Measurements from ENCODE around the gene PLLP.

Gene PLLP

DNA sequence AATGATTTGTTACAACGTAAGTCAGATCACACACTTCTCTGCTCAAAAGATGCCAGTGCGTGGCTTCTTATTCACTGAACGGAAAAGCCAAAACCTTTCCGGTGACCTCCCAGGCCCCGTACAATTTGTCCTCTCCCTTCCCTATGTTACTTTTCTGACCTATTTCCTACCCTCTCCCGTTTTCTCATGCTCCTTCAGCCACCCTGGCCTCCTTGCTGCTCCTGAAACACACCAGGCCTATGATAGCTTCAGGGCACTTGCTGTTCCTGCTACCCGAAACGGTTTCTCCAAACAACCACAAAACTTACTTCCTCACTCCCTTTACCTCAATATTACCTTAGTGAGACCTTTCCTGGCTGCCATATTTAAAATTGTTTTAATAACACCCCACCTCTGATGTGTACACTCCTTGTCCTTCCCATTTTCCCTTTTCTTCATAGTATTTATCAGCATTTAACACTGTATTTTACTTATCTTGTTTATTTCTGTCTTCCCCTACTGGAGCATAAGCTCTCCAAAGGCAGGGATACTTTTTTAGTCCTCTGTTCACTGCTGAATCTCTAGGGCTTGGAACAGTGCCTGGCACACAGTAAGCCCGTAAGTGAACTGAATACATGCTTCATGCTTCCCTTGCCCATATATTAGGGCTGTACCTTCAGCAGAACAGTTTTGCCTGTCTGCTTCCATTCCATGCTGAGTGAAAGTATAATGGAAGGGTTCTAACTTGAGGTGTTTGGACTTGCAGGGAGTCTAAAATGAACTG is 50.3 kb downstream of the PLLP start:
- no peak for FAIRE-seq
- no peak for DNase-seq (ENCODE audit: extremely low spot score, insufficient read length, low read depth)

DNA sequence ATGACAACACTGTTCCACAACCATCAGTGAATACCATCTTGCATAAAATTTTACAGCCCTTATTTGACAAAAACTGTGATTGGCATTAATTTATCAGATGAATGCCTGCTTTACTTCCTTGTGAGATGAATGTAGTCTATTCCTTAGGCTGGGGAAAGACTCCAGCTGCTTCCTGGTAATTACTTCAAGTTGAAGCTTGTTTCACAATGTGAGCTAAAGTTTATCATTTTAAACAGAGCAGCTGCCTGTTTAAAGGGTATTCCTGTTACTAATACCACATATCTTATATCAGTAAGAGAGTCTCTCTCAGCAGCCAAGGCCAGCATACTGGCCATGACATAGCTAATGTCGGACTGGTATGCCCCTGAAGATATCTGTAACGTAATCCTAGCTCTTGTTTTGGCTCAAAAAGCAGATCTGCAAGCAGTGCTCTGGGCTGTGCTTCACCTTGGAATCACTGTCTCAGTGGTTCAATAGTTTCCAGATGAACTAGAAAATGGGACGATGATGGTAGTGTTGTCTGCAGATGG is 52.6 kb downstream of the PLLP start:
- no peak for DNase-seq (ENCODE audit: extremely low spot score, insufficient read length, low read depth)
- no peak for FAIRE-seq

DNA sequence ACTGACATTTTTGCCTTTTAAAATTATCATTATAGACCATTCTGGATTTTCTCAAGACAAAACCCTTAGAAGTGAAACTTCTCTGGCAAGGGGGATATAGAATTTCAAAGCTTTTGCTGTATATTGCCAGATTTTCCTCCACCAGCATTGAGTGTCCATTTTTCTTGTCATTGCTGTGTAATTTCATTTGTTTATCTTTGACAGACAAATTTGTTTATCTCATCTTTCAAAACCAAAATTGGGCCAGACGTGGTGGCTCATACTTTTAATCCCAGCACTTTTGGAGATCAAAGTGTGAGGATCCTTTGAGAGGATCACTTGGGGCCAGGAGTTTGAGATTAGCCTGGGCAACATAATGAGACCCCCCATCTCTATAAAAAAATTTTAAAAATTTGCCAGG is 55.4 kb downstream of the PLLP start:
- no peak for FAIRE-seq
- no peak for DNase-seq (ENCODE audit: extremely low spot score, insufficient read length, low read depth)

DNA sequence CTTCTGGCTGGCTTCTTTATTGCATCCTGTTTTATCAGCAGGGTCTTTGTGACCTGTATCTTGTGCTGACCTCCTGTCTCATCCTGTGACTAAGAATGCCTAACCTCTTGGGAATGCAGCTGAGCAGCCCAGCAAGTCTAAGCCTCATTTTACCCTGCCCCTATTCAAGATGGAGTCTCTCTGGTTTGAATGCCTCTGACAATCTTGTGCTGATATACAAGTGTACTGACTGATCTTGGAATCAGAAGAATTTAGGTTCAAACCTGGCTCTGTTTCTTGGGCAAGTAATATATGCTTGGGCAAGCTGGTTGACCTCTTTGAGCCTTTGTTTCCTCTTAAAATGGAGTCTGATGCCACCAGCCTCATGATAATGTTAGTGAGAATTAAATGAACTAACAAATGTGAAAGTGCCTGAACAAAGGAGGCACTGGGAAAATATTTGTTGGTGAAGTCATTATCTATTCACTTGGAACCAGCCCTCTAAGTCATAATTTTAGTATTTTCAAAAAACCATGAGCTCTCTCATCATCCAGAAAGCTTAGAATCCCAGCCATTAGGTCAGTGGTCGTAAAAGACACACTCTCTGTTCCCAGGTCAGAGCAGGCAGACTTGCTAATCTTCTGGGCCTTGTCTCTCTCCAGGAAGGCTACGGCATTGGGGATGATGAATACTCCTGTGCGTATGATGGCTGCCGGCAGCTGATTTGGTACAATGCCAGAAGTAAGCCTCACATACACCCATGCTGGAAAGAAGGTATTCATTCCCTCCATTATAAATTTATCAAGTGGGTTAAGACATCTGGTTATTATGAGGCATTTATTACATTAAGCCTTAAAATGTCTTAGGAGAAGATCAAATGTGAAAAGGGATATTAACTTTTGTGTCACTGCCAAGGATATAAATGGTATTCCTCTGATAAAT is 57.5 kb downstream of the PLLP start:
- DNase-seq (ENCODE audit: extremely low spot score, insufficient read length, low read depth) = no peak
- FAIRE-seq = no peak

GRCh38 chr16:57225978-57226377 is 58.5 kb downstream of the PLLP start:
- no peak for DNase-seq (ENCODE audit: extremely low spot score, insufficient read length, low read depth)
- FAIRE-seq = no peak

- DNase-seq (ENCODE audit: extremely low spot score, insufficient read length, low read depth) (no peak), FAIRE-seq (no peak)
Observed at GRCh38 chr16:57224651-57225335, 59.7 kb downstream of the PLLP start.

GRCh38 chr16:57223057-57223456 is 61.4 kb downstream of the PLLP start:
- DNase-seq (ENCODE audit: extremely low spot score, insufficient read length, low read depth) (no peak), FAIRE-seq (no peak)

GRCh38 chr16:57216968-57217367 is 67.5 kb downstream of the PLLP start:
- no peak for FAIRE-seq

DNA sequence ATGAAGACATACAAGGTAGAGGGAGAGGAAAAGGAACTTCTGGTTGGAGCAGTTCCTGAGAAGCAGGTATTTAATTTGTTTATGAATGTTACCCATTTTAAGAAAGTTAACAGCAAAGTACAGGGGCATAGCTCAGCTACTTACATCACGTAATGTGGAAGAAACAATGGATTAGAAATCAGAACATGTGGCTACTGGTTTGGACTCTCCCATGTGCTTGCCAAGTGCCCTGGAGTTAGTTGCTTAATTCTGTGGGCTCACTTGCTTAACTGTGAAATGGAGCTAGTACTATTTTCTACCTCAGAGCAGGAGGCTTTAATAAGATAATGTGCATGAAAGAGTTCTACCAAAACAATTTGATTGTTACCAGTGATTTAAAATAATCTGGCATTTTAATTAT is 71.0 kb downstream of the PLLP start:
- no peak for DNase-seq (ENCODE audit: extremely low spot score, insufficient read length, low read depth)
- no peak for FAIRE-seq

More at GRCh38 chr16:57216968-57217367, 67.5 kb downstream of the PLLP start:
- no peak for DNase-seq (ENCODE audit: extremely low spot score, insufficient read length, low read depth)

DNA sequence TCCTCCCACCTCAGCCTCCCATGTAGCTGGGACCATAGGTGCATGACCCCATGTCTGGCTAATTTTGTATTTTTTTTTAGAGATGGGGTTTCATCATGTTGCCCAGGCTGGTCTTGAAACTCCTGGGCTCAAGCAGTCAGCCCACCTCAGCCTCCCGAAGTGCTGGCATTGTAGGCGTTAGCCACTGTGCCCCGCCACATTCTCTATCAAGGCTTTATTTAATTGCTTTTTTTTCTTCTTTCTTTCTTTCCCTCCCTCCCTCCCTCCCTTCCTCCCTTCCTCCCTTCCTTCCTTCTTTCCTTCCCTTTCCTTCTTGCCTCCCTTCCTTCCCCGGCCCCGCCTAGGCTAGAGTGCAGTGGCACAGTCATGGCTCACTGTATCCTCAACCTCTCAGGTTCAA is 74.7 kb downstream of the PLLP start:
- DNase-seq (ENCODE audit: extremely low spot score, insufficient read length, low read depth) = no peak
- no peak for FAIRE-seq

DNA sequence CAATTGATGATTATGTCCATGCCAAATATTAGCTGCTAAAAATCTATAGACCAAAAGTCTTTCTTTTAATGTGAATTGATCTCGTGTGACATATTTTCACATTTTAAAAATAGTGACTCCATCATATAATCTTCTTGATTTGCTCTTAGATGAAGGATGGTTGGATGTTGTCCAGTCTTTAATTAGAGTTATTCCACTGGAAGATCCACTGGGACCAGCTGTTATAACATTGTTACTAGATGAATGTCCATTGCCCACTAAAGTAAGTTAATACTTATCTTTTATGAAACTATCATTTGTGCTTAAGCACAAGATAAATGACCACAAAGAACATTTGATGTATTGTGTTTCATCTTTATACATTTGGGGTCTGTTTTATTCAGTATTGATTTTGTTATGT is 75.5 kb downstream of the PLLP start:
- no peak for DNase-seq (ENCODE audit: extremely low spot score, insufficient read length, low read depth)
- no peak for FAIRE-seq
